GM04504 (cell line): ENCODE measurements around the gene RNF212B.

Experiments used
- DNase-seq: peaks from one replicate; pipeline ENCODE4 v3.0.0-alpha.2; 2012; ENCODE audit warnings: low read depth

RNF212B gene

DNA sequence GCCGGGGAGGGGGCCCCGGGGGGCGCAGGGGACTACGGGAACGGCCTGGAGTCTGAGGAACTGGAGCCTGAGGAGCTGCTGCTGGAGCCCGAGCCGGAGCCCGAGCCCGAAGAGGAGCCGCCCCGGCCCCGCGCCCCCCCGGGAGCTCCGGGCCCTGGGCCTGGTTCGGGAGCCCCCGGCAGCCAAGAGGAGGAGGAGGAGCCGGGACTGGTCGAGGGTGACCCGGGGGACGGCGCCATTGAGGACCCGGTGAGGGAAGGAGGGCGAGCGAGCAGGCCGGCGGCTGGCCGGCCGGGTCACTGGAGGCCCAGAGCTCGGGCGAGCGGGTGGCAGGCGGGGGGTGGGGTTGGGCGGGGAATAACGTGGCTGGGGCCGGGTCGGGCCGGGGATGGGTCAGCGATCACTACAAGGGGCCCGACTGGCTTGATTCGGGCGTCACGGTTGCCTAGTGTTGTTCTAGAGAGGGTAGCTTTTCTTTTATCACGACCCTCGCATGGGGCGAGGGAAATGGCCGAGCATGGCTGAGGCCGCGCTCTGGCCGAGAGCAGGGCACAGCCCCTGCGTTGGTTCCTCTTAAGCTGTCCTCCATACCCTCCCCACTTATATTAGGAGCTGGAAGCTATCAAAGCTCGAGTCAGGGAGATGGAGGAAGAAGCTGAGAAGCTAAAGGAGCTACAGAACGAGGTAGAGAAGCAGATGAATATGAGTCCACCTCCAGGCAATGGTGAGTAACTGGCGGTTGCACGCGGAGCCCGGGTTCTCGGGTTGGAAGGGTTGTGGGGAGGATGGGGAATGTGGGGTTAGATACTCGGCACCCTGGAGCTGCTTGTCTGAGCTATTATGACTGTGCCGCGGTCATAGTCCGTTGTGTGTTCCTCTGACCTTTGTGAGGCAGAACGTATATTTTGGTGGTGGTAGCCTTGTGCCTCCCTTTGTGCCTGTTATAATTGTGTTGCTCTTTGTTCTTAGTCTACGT lies 84.1 kb downstream of the RNF212B start:
- no peak for DNase-seq
